Measurements from ENCODE around the gene GALM.

DNA sequence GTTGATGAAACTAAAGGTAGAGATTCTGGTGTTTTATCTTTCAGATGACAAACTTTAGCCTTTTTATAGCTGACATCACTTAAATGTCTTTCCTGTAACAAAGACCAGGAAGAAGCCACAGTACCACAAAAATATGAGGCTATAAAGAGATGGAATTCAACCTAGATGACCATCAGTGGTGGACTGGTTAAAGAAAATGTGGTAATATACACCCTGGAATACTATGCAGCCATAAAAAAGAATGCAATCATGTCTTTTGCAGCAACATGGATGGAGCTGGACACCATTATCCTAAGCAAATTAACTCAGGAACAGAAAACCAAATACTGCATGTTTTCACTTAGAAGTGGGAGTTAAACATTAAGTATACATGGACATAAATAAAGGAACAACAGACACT, 44.9 kb upstream of the GALM start:
- TF ChIP-seq, protein P1, sequence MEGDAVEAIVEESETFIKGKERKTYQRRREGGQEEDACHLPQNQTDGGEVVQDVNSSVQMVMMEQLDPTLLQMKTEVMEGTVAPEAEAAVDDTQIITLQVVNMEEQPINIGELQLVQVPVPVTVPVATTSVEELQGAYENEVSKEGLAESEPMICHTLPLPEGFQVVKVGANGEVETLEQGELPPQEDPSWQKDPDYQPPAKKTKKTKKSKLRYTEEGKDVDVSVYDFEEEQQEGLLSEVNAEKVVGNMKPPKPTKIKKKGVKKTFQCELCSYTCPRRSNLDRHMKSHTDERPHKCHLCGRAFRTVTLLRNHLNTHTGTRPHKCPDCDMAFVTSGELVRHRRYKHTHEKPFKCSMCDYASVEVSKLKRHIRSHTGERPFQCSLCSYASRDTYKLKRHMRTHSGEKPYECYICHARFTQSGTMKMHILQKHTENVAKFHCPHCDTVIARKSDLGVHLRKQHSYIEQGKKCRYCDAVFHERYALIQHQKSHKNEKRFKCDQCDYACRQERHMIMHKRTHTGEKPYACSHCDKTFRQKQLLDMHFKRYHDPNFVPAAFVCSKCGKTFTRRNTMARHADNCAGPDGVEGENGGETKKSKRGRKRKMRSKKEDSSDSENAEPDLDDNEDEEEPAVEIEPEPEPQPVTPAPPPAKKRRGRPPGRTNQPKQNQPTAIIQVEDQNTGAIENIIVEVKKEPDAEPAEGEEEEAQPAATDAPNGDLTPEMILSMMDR (IDR thresholded peaks at IDR 0.05; ENCODE audit: low read depth, low read length): no peak
- TF ChIP-seq EZH2phosphoT487 (IDR thresholded peaks at IDR 0.05; ENCODE audit: low read depth): no peak

Measured in OCI-LY3 (cell line).